ENCODE measurements around the gene PML.
"Not testable (repeated sequence)": the region's sequence is repeated elsewhere in the genome, so short reads cannot be mapped to it uniquely, and the experiment has no call there.

PML gene

GRCh38 chr15:74045636-74046274 is 51.2 kb downstream of the PML start:
- no peak for DNase-seq
- Histone ChIP-seq H3K4me3 (ENCODE audit: low read depth, low read length) (no peak overlapping the region), H3K27ac (no peak overlapping the region), H3K27me3 (replicated peaks) (no peaks in the 10 kb centered on the region), H3K36me3 (replicated peaks) (no peaks in the 10 kb centered on the region)
- in situ Hi-C loops (cut with HindIII; ENCODE audit: low pct_ligation_motif_present, low sequenced_read_pairs): no loop called here
- no peak for TF ChIP-seq CTCF (IDR thresholded peaks at IDR 0.05; ENCODE audit: low read depth, low read length, missing control alignments)

DNA sequence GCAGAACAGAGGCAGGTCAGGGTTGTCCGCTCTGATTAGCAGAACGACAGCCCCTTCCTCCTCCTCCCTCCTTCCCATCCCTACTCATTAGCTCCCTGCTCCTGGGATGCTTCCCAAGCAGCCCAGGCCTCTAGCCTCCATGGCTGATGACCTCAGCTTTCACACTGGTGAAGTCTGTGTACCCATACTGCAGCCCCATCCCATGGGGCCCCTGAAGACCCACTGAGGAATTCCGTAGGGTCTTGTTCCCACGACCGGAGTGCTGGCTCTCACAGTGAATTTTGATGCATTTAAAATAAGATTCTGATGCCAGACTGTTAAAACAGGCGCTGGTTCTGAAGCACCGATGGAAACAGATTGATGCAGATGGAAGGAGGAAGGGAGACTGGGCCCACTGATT is 51.8 kb downstream of the PML start:
- no peak for TF ChIP-seq CTCF (IDR thresholded peaks at IDR 0.05; ENCODE audit: low read depth, low read length, missing control alignments)
- no peak overlapping the region for H3K4me3 ChIP-seq (ENCODE audit: low read depth, low read length)
- no peaks in the 10 kb centered on the region for H3K27me3 ChIP-seq (replicated peaks)
- H3K27ac ChIP-seq: no peak overlapping the region
- H3K36me3 ChIP-seq (replicated peaks): no peaks in the 10 kb centered on the region
- in situ Hi-C loops (cut with HindIII; ENCODE audit: low pct_ligation_motif_present, low sequenced_read_pairs): no loop called here
- DNase-seq: no peak

DNA sequence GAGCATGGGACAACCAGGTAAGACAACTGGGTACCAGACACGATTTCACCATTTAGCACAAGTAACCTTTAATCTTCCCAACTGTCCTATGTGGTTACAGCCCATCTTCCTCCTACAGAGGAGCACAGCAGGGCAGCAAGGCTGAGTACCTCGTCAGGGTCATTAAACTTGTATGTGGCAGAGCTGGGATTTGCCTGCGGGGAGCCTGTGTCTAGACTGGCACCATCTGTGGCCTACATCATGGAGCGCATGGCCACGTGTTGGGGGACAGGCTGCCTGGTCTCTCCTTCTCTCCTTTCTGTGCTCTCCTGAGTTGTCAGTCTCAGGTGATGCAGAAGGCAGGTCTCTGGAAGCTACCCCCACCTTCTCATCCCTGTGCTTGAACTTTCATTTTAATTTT is 55.6 kb downstream of the PML start:
- Histone ChIP-seq H3K4me3 (ENCODE audit: low read depth, low read length) (no peak overlapping the region), H3K27me3 (replicated peaks) (no peaks in the 10 kb centered on the region), H3K27ac (no peak overlapping the region), H3K36me3 (replicated peaks) (no peaks in the 10 kb centered on the region)
- no peak for DNase-seq
- no peak for TF ChIP-seq CTCF (IDR thresholded peaks at IDR 0.05; ENCODE audit: low read depth, low read length, missing control alignments)
- in situ Hi-C loops (cut with HindIII; ENCODE audit: low pct_ligation_motif_present, low sequenced_read_pairs): no loop called here

GRCh38 chr15:74050556-74051234 is 56.2 kb downstream of the PML start:
- peak overlapping the region; percentile 58 for H3K27ac ChIP-seq
- in situ Hi-C loops (cut with HindIII; ENCODE audit: low pct_ligation_motif_present, low sequenced_read_pairs): no loop called here
- no peak for TF ChIP-seq CTCF (IDR thresholded peaks at IDR 0.05; ENCODE audit: low read depth, low read length, missing control alignments)
- H3K4me3 ChIP-seq (ENCODE audit: low read depth, low read length): no peak overlapping the region
- no peaks in the 10 kb centered on the region for H3K27me3 ChIP-seq (replicated peaks)
- no peaks in the 10 kb centered on the region for H3K36me3 ChIP-seq (replicated peaks)
- no peak for DNase-seq

DNA sequence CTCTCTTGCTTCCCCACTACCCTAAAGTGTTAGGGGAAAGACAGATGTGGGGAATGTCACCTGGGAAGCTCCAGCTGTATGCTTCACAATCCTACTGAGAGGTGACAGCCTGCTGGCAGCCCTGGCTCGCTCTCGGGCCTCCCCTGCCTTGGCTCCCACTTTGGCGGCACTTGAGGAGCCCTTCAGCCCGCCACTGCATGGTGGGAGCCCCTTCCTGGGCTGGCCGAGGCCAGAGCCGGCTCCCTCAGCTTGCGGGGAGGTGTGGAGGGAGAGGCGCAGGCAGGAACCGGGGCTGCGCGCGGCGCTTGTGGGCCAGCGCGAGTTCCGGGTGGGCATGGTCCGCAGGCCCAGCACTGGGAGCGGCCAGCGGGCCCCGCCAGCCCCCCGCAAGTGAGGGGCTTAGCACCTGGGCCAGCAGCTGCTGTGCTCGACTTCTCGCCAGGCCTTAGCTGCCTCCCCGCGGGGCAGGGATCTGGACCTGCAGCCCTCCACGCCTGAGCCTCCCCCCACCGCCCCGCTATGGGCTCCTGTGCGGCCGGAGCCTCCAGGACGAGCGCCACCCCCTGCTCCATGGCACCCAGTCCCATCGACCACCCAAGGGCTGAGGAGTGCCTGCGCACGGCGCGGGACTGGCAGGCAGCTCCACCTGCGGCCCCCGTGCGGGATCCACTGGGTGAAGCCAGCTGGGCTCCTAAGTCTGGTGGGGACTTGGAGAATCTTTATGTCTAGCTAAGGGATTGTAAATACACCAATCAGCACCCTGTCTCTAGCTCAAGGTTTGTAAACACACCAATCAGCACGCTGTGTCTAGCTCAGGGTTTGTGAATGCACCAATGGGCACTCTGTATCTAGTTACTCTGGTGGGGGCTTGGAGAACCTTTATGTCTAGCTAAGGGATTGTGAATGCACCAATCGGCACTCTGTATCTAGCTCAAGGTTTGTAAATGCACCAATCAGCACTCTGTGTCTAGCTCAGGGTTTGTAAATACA is 58.0 kb downstream of the PML start:
- H3K27me3 ChIP-seq (replicated peaks); DNase-seq; H3K4me3 ChIP-seq (ENCODE audit: low read depth, low read length); H3K27ac ChIP-seq; H3K36me3 ChIP-seq (replicated peaks); in situ Hi-C loops (cut with HindIII; ENCODE audit: low pct_ligation_motif_present, low sequenced_read_pairs): not testable (repeated sequence)

DNA sequence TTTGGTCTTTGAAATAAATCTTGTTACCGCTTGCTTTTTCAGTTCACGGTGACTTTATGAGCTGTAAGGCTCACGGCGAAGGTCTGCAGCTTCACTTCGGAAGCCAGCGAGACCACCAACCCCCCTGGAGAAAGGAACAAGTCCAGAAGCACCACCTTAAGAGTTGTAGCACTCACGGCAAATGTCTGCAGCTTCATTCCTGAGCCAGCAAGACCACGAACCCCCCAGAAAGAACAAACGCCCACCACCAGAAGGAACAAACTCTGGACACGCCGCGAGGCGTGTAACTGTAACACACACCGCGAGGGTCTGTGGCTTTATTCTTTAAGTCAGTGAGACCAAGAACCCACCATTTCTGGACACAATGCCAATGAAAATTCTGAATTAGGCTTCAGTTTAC is 59.0 kb downstream of the PML start:
- Histone ChIP-seq H3K27ac (no peak overlapping the region), H3K36me3 (replicated peaks) (no peaks in the 10 kb centered on the region), H3K4me3 (ENCODE audit: low read depth, low read length) (no peak overlapping the region), H3K27me3 (replicated peaks) (no peaks in the 10 kb centered on the region)
- no peak for DNase-seq
- no peak for TF ChIP-seq CTCF (IDR thresholded peaks at IDR 0.05; ENCODE audit: low read depth, low read length, missing control alignments)
- in situ Hi-C loops (cut with HindIII; ENCODE audit: low pct_ligation_motif_present, low sequenced_read_pairs): no loop called here

All from brain microvascular endothelial cell (primary cell).